ENCODE results near the gene LAMTOR5. TPM values are rescaled to one million over a fixed set of nuclear protein-coding genes. Genes with fewer than 3 reads are reported as not detected.

LAMTOR5 gene
- total and polyA plus RNA-seq, 10 of the 15 experiments (the other 5 are each of a cell fraction or from before 2014, with no cell fraction given): 64.1 to 613 (median 315) TPM

- CTCF ChIA-PET: interaction anchor here (0.8 to 2.0 kb wide), 9 partner anchors 9 to 186 kb away, joined by 3 to 6 read pairs (median 3); partner anchors contain the start of gene RBM15
- Histone ChIP-seq H3K27ac (ENCODE audit: control insufficient read depth, insufficient read depth) (no peak overlapping the region), H3K4me1 (ENCODE audit: control insufficient read depth, insufficient read depth, low read length) (no peaks in the 10 kb centered on the region), H3K9ac (ENCODE audit: control insufficient read depth, insufficient read depth, low read length) (no peak overlapping the region), H3K79me2 (ENCODE audit: control insufficient read depth, insufficient read depth, low read length) (no peaks in the 10 kb centered on the region), H3K9me3 (replicated peaks; ENCODE audit: control insufficient read depth, insufficient read depth, low read length) (no peaks in the 10 kb centered on the region; the same call in 2 of the 3 replicates), H4K20me1 (ENCODE audit: control insufficient read depth, insufficient read depth) (no peaks in the 10 kb centered on the region), H2AFZ (ENCODE audit: control insufficient read depth, low read depth, low read length) (no peak overlapping the region), H3K4me2 (ENCODE audit: control insufficient read depth, insufficient read depth) (no peak overlapping the region), H3K36me3 (ENCODE audit: control insufficient read depth in 2 of 2, insufficient read depth in 2 of 2, low read length in 1 of 2) (peaks cover 0 to 4% of the 10 kb centered on the region in 2 experiments; a peak in 1 of 4 replicates), H3K27me3 (replicated peaks in 1 of 2; ENCODE audit: control insufficient read depth in 2 of 2, insufficient read depth in 2 of 2, low read length in 1 of 2) (no peaks in the 10 kb centered on the region), H3K4me3 (no peak overlapping the region)
- DNase-seq (ENCODE audit: low read depth, low spot score) (no peak), ATAC-seq (no peak), FAIRE-seq (no peak)
- RAD21 ChIA-PET (ENCODE audit: unreplicated experiment): interaction anchor here (1.2 kb wide), 1 partner anchor 54 kb away, joined by 3 read pairs; no protein-coding TSS in a partner anchor
- in situ Hi-C loops (cut with MboI): no loop called here
- intact Hi-C loops (cut with micrococcal nuclease; ENCODE audit: unreplicated experiment): no loop called here
- SMC1A ChIA-PET (ENCODE audit: uncharacterized antibody, unreplicated experiment): interaction anchor here (1.0 to 1.9 kb wide), 3 partner anchors 9 to 55 kb away, joined by 3 to 5 read pairs (median 4); partner anchors contain the start of gene RBM15
- 78% methylated on average over 3 of the region's 3 CpGs for WGBS (ENCODE audit: insufficient coverage, insufficient replicate concordance, low lambda C conversion rate, missing lambda C conversion rate)
- POLR2A ChIA-PET: no interaction called here
- no TSS peak for BruUV-seq (replicated peaks)
- no peak for TF ChIP-seq TAF1 (IDR thresholded peaks at IDR 0.05; ENCODE audit: borderline replicate concordance, low read depth, low read length)
- no peak for TF ChIP-seq SIN3A (IDR thresholded peaks at IDR 0.05; ENCODE audit: low read depth, low read length)
- TF ChIP-seq ZBED1 (IDR thresholded peaks at IDR 0.05; ENCODE audit: borderline replicate concordance): no peak
- TF ChIP-seq POU2F2 (IDR thresholded peaks at IDR 0.05; ENCODE audit: borderline replicate concordance, low read depth, low read length): no peak
- TF ChIP-seq HDAC2 (IDR thresholded peaks at IDR 0.05): no peak
- no peak for TF ChIP-seq CHD1 (IDR thresholded peaks at IDR 0.05; ENCODE audit: low read depth, low read length)
- TF ChIP-seq YY1 (IDR thresholded peaks at IDR 0.05; ENCODE audit: low read depth, low read length): no peak
- no peak for TF ChIP-seq NFYA (IDR thresholded peaks at IDR 0.05; ENCODE audit: borderline replicate concordance, low read depth, low read length)
- no peak for TF ChIP-seq STAT1 (conservative IDR thresholded peaks at IDR 0.05)
- TF ChIP-seq KAT2A (conservative IDR thresholded peaks at IDR 0.05; ENCODE audit: control insufficient read depth, low read depth, low read length): no peak
- TF ChIP-seq CEBPZ (IDR thresholded peaks at IDR 0.05; ENCODE audit: low read depth, low read length): no peak
- no peak for TF ChIP-seq NKRF (conservative IDR thresholded peaks at IDR 0.05)
- no peak for TF ChIP-seq NR2F1 (conservative IDR thresholded peaks at IDR 0.05)
- TF ChIP-seq PKNOX1 (IDR thresholded peaks at IDR 0.05): no peak
- no peak for TF ChIP-seq ZNF217 (IDR thresholded peaks at IDR 0.05)
- no peak for TF ChIP-seq SMARCA5 (IDR thresholded peaks at IDR 0.05)
Measured at GRCh38 chr1:110393691-110394492, 13.6 kb downstream of the LAMTOR5 start.
